Adipose tissue (tissue), 3 donors: ENCODE measurements around the gene MIB2. TPM values are rescaled to one million over a fixed set of nuclear protein-coding genes. Genes with fewer than 3 reads are reported as not detected.
A peak's percentile ranks its signal among the peaks of the same experiment; 100 is the strongest.
"Not testable (repeated sequence)": the region's sequence is repeated elsewhere in the genome, so short reads cannot be mapped to it uniquely, and the experiment has no call there.

Source experiments
- H3K27ac ChIP-seq: one replicate; pipeline ENCODE4 v1.5.1; 2013; ENCODE audit warnings: low read depth, low read length
- WGBS, 3 donors: extraction: QIAGEN DNeasy Blood & Tissue Kit; methylation state at CpG; one replicate each; pipeline ENCODE4 v1.1.7; 2013; 5-methylcytosine and 5-hydroxymethylcytosine counted together
- polyA plus RNA-seq, 3 donors: library from polyadenylated mRNA; stranded (reverse); fragments of 200-250 nt; gene quantifications; one replicate each; pipeline ENCODE4 v1.2.3, GENCODE V29; 2013
- donor health status: healthy with polysubstance abuse.
- donor health status: Bipolar disorder and iron deficiency.
- donor health status: healthy.

Gene MIB2
- polyA plus RNA-seq, result 10 to 100 TPM; 37.0 to 65.3 (median 41.8) TPM

- 0 to 1% (median 0%) methylated on average over 76 to 107 of the region's 107 CpGs for WGBS, 3 donors
- H3K27ac ChIP-seq, result peak within 1 kb of the TSS; percentile 98
Measured at GRCh38 chr1:1615256-1616044, at the start of gene MIB2. MIB2 (plus strand) TSS chr1:1615500; CDS start chr1:1623453, 7,953 bp downstream.

GRCh38 chr1:1567152-1567875 is 48.0 kb upstream of the MIB2 start:
- no peak overlapping the region for H3K27ac ChIP-seq
- WGBS, 3 donors, result 78 to 87% (median 86%) methylated on average over 31 of the region's 31 CpGs

GRCh38 chr1:1567891-1568291 is 47.4 kb upstream of the MIB2 start:
- no peak overlapping the region for H3K27ac ChIP-seq
- WGBS, 3 donors, result 60 to 71% (median 69%) methylated on average over 10 of the region's 10 CpGs

GRCh38 chr1:1569341-1569740 is 46.0 kb upstream of the MIB2 start:
- no peak overlapping the region for H3K27ac ChIP-seq
- WGBS, 3 donors, result 70 to 82% (median 78%) methylated on average over 7 of the region's 7 CpGs

GRCh38 chr1:1573843-1574720 is 41.2 kb upstream of the MIB2 start:
- 0 to 1% (median 1%) methylated on average over 79 to 96 of the region's 96 CpGs for WGBS, 3 donors
- peak overlapping the region; percentile 95 for H3K27ac ChIP-seq

- H3K27ac ChIP-seq, result peak within 1 kb of the TSS; percentile 95
- WGBS, 3 donors, result 0% methylated on average over 73 to 87 of the region's 87 CpGs
Measured at GRCh38 chr1:1574721-1575537, 40.4 kb upstream of the MIB2 start, which contains the start of gene SSU72. SSU72 (minus strand) TSS chr1:1574863; CDS start chr1:1574557, 306 bp downstream.

GRCh38 chr1:1577367-1578011 is 37.8 kb upstream of the MIB2 start:
- H3K27ac ChIP-seq, result no peak overlapping the region
- whole genome bisulfite sequencing, 3 donors, result 35 to 57% (median 53%) methylated on average over 10 of the region's 10 CpGs

GRCh38 chr1:1578371-1578940 is 36.8 kb upstream of the MIB2 start:
- WGBS, 3 donors, result 79 to 87% (median 82%) methylated on average over 11 to 13 of the region's 13 CpGs
- no peak overlapping the region for H3K27ac ChIP-seq

- WGBS, 3 donors, result 66 to 74% (median 71%) methylated on average over 9 of the region's 9 CpGs
- H3K27ac ChIP-seq, result no peak overlapping the region
Measured at GRCh38 chr1:1582585-1583346, 32.5 kb upstream of the MIB2 start.

- WGBS, 3 donors, result 82 to 86% (median 84%) methylated on average over 23 of the region's 23 CpGs
- no peak overlapping the region for H3K27ac ChIP-seq
Measured at GRCh38 chr1:1583347-1584010, 31.8 kb upstream of the MIB2 start.

- no peak overlapping the region for H3K27ac ChIP-seq
- 85 to 91% (median 88%) methylated on average over 11 to 13 of the region's 13 CpGs for WGBS, 3 donors
Measured at GRCh38 chr1:1591452-1591851, 23.8 kb upstream of the MIB2 start.

GRCh38 chr1:1593834-1594601 is 21.3 kb upstream of the MIB2 start:
- WGBS, 3 donors, result 78 to 87% (median 86%) methylated on average over 24 of the region's 24 CpGs
- H3K27ac ChIP-seq, result no peak overlapping the region

- 63 to 64% (median 63%) methylated on average over 10 of the region's 10 CpGs for WGBS, 3 donors
- no peak overlapping the region for H3K27ac ChIP-seq
Measured at GRCh38 chr1:1594602-1595260, 20.6 kb upstream of the MIB2 start.

GRCh38 chr1:1595341-1595740 is 20.0 kb upstream of the MIB2 start:
- 85 to 89% (median 86%) methylated on average over 2 of the region's 2 CpGs for WGBS, 3 donors
- not testable (repeated sequence) for H3K27ac ChIP-seq
